Immature natural killer cell (primary cell): ENCODE measurements around the gene CLNK. TPM values are rescaled to one million over a fixed set of nuclear protein-coding genes. Genes with fewer than 3 reads are reported as not detected.
"Not testable (repeated sequence)": the region's sequence is repeated elsewhere in the genome, so short reads cannot be mapped to it uniquely, and the experiment has no call there.

Experiments used
- DNase-seq, 3 donors: peaks; one replicate each; pipeline ENCODE4 v3.0.0; 2022; ENCODE audit warnings: mixed read lengths in 1 of 3
- H3K27ac Mint-ChIP-seq, 6 donors: one replicate each; pipeline ENCODE4 v1.8.0; 2020; ENCODE audit warnings: mixed read lengths in 6 of 6, mild to moderate bottlenecking in 5 of 6, inconsistent platforms in 4 of 6, moderate library complexity in 3 of 6
- H3K27me3 Mint-ChIP-seq, 3 donors: one replicate each; pipeline ENCODE4 v1.8.0; 2020 to 2021; ENCODE audit warnings: low read depth in 3 of 3, mild to moderate bottlenecking in 3 of 3, mixed read lengths in 3 of 3, moderate library complexity in 3 of 3, inconsistent platforms in 1 of 3
- H3K36me3 Mint-ChIP-seq, 3 donors: one replicate each; pipeline ENCODE4 v1.8.0; 2020; ENCODE audit warnings: mixed read lengths in 3 of 3, inconsistent platforms in 2 of 3, mild to moderate bottlenecking in 2 of 3
- H3K4me1 Mint-ChIP-seq, 2 donors: one replicate each; pipeline ENCODE4 v1.8.0; 2020; ENCODE audit warnings: inconsistent platforms in 2 of 2, mild to moderate bottlenecking in 2 of 2, mixed read lengths in 2 of 2, moderate library complexity in 1 of 2
- H3K4me3 Mint-ChIP-seq, 5 donors: one replicate each; pipeline ENCODE4 v1.8.0; 2020; ENCODE audit warnings: mild to moderate bottlenecking in 5 of 5, mixed read lengths in 5 of 5, inconsistent platforms in 3 of 5, moderate library complexity in 3 of 5
- H3K9me3 Mint-ChIP-seq, 6 donors: one replicate each; pipeline ENCODE4 v1.8.0; 2020; ENCODE audit warnings: mild to moderate bottlenecking in 6 of 6, mixed read lengths in 6 of 6, inconsistent platforms in 4 of 6, moderate library complexity in 3 of 6
- polyA plus RNA-seq, 3 donors: library from polyadenylated mRNA; unstranded; fragments of 300-500 nt; fragmentation: Illumina TruSeq; gene quantifications; one replicate each; pipeline ENCODE4 v1.2.3, GENCODE V29; 2021

CLNK gene
- polyA plus RNA-seq, 3 donors from 2014 or later: 1.5 to 1.8 TPM; not detected in 1

- Mint-ChIP-seq H3K27me3 (peaks cover 0 to 5% (median 2%) of the 10 kb centered on the region in 3 donors), H3K4me1 (peaks cover 60 to 72% of the 10 kb centered on the region in 2 donors), H3K36me3 (peaks cover 0 to 4% (median 0%) of the 10 kb centered on the region in 3 donors), H3K27ac (peak overlapping the region; percentile 37 to 86 (median 68)), H3K4me3 (peak overlapping the region; percentile 49 to 80 (median 66)), H3K9me3 (no peaks in the 10 kb centered on the region)
- peak; percentile 63 to 68 (median 68) for DNase-seq
Measured at GRCh38 chr4:10587697-10588096, 96.9 kb downstream of the CLNK start.

DNA sequence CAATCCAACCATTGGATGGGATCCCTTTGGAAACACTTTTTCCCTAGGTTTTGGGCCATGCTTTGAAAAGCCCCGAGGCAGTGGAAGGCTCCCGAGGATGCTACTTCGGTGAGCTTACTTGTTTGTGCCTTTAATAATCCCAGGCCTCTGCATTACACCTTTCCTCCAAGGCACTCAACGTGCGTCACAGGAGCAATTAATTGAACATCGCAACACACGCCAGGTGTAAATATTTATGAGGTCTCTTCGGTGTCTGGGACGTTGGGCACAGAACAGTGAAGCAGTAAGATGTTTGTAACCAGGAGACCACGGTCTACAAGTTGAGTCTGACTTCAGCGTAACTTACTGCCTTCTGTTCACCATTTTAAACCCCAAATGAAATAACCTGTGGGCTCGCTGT is 97.3 kb downstream of the CLNK start:
- peaks cover 0 to 2% (median 0%) of the 10 kb centered on the region in 3 donors for H3K36me3 Mint-ChIP-seq
- H3K27me3 Mint-ChIP-seq: peaks cover 0 to 4% (median 2%) of the 10 kb centered on the region in 3 donors
- no peaks in the 10 kb centered on the region for H3K9me3 Mint-ChIP-seq
- H3K27ac Mint-ChIP-seq: peak overlapping the region; percentile 37 to 86 (median 68)
- DNase-seq: no peak
- peaks cover 60 to 72% of the 10 kb centered on the region in 2 donors for H3K4me1 Mint-ChIP-seq
- peak overlapping the region; percentile 49 to 80 (median 66) for H3K4me3 Mint-ChIP-seq

- Mint-ChIP-seq H3K27me3 (peaks cover 2 to 4% (median 2%) of the 10 kb centered on the region in 3 donors), H3K36me3 (no peaks in the 10 kb centered on the region), H3K27ac (peak overlapping the region in 5 of 6 donors; percentile 9 to 71 (median 18)), H3K4me3 (peak overlapping the region in 4 of 5 donors; percentile 1 to 41 (median 12)), H3K4me1 (peaks cover 40 to 49% of the 10 kb centered on the region in 2 donors), H3K9me3 (no peaks in the 10 kb centered on the region)
- no peak for DNase-seq
Measured at GRCh38 chr4:10584042-10584441, 100.5 kb downstream of the CLNK start.

- no peaks in the 10 kb centered on the region for H3K9me3 Mint-ChIP-seq
- H3K36me3 Mint-ChIP-seq: no peaks in the 10 kb centered on the region
- peaks cover 2 to 4% (median 3%) of the 10 kb centered on the region in 3 donors for H3K27me3 Mint-ChIP-seq
- peak overlapping the region in 1 of 6 donors; percentile 76 for H3K27ac Mint-ChIP-seq
- H3K4me3 Mint-ChIP-seq: no peak overlapping the region
- peaks cover 30 to 38% of the 10 kb centered on the region in 2 donors for H3K4me1 Mint-ChIP-seq
- DNase-seq: no peak
Measured at GRCh38 chr4:10582951-10583350, 101.6 kb downstream of the CLNK start.

DNA sequence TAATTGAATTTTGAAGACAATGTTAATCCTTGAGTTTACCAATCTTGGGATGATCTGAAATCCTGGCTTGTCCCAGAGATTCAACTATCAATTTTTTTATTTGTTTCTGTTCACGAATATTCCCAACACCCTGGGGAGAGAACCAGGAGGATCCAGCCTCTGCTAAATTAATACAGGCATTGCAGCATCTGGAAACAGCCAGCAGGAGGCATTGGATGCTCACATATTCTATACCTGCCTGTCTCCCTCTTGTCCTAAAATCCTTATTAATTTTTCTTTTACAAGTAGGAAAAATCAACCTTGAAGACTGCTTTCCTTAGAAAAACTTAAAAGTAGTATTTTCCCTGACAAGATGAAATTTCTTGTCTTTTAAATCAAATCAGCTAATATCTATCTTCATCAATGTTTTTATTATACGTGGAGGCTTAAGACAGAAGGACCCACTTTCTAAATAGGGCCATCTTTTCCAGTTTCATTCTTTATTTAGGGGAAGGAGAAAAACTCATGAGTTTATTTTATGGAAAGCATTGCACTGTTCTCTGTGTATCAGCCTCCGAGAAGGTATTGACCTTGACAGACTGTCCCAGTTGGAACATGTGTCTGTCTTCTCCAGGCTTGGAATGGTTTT is 102.4 kb downstream of the CLNK start:
- DNase-seq: peak; percentile 18 to 29 (median 24)
- no peak overlapping the region for H3K4me3 Mint-ChIP-seq
- H3K9me3 Mint-ChIP-seq: no peaks in the 10 kb centered on the region
- peaks cover 2 to 4% (median 3%) of the 10 kb centered on the region in 3 donors for H3K27me3 Mint-ChIP-seq
- H3K36me3 Mint-ChIP-seq: no peaks in the 10 kb centered on the region
- H3K27ac Mint-ChIP-seq: no peak overlapping the region
- peaks cover 24 to 30% of the 10 kb centered on the region in 2 donors for H3K4me1 Mint-ChIP-seq

DNA sequence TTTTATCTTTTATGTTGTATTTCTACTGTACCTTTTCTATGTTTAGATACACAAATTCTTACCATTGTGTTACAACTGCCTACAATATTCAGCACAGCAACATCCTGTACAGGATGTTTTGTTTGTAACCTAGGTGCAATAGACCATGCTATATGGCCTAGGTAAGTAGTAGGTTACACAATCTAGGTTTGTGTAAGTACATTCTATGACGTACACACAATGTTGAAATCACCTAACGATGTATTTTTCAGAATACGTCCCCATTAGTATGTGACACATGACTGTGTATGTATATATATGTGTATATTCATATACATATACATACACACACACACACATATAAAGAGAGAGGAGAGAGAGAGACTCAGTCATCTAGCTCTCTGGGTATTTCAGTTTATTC is 103.5 kb downstream of the CLNK start:
- Mint-ChIP-seq H3K9me3 (no peaks in the 10 kb centered on the region), H3K4me1 (peaks cover 17 to 22% of the 10 kb centered on the region in 2 donors), H3K27me3 (peaks cover 0 to 4% (median 3%) of the 10 kb centered on the region in 3 donors), H3K36me3 (no peaks in the 10 kb centered on the region), H3K4me3 (no peak overlapping the region), H3K27ac (no peak overlapping the region)
- no peak for DNase-seq

DNA sequence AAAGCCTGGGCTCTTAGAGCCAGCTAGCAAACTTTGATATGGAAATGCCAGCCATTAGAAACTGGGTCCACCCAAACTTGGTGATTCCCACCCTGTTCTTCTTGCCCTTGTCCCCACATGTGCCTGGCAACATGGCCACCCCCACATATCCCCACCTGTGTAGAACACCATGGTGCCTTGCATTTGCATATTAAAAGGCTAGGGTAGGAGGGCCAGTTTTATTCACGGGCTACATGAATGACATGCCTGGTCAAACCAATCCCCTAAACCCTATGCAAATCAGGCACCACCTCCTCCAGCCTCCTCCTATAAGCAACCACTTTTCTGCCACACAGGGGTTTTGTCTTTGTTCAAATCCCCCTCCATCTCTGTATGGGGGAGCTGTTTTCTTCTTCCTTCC is 104.9 kb downstream of the CLNK start:
- no peaks in the 10 kb centered on the region for H3K36me3 Mint-ChIP-seq
- H3K4me1 Mint-ChIP-seq: peaks cover 23 to 26% of the 10 kb centered on the region in 2 donors
- no peak overlapping the region for H3K4me3 Mint-ChIP-seq
- H3K9me3 Mint-ChIP-seq: no peaks in the 10 kb centered on the region
- H3K27me3 Mint-ChIP-seq: peaks cover 0 to 4% (median 4%) of the 10 kb centered on the region in 3 donors
- no peak for DNase-seq
- no peak overlapping the region for H3K27ac Mint-ChIP-seq

- H3K9me3 Mint-ChIP-seq: no peaks in the 10 kb centered on the region
- no peaks in the 10 kb centered on the region for H3K36me3 Mint-ChIP-seq
- H3K4me3 Mint-ChIP-seq: no peak overlapping the region
- H3K27ac Mint-ChIP-seq: no peak overlapping the region
- no peak for DNase-seq
- H3K27me3 Mint-ChIP-seq: peaks cover 0 to 6% (median 4%) of the 10 kb centered on the region in 3 donors
- peaks cover 19 to 23% of the 10 kb centered on the region in 2 donors for H3K4me1 Mint-ChIP-seq
Measured at GRCh38 chr4:10577508-10578426, 106.8 kb downstream of the CLNK start.

DNA sequence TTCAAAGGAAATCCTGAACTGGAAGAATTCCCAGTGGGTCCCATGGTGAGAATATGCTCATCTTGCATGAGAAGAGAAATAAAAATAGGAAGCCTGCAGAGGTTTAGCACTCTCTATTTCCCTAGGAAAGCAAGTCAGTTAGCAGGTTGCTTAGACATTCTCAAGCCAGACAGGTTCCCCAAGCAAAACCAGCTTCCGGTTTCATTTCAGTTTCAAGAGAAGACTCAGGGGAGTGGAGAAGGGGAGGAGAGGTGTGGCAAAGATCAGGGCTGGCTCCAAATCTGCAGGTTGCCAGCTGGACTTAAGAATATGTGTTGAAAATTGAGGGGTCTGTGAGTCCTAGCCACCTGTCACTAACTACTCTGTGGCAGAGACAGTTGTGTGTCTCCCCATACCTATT is 107.5 kb downstream of the CLNK start:
- Mint-ChIP-seq H3K27me3 (peaks cover 0 to 6% (median 4%) of the 10 kb centered on the region in 3 donors), H3K27ac (no peak overlapping the region), H3K9me3 (no peaks in the 10 kb centered on the region), H3K4me1 (peaks cover 19 to 23% of the 10 kb centered on the region in 2 donors), H3K36me3 (no peaks in the 10 kb centered on the region), H3K4me3 (no peak overlapping the region)
- no peak for DNase-seq

- H3K27me3 Mint-ChIP-seq: peaks cover 0 to 6% (median 4%) of the 10 kb centered on the region in 3 donors
- H3K4me3 Mint-ChIP-seq: no peak overlapping the region
- DNase-seq: no peak
- H3K36me3 Mint-ChIP-seq: no peaks in the 10 kb centered on the region
- peak overlapping the region in 1 of 6 donors; percentile 61 for H3K27ac Mint-ChIP-seq
- no peaks in the 10 kb centered on the region for H3K9me3 Mint-ChIP-seq
- H3K4me1 Mint-ChIP-seq: peaks cover 19 to 23% of the 10 kb centered on the region in 2 donors
Measured at GRCh38 chr4:10576236-10576635, 108.3 kb downstream of the CLNK start.

- no peaks in the 10 kb centered on the region for H3K9me3 Mint-ChIP-seq
- no peaks in the 10 kb centered on the region for H3K36me3 Mint-ChIP-seq
- peaks cover 0 to 6% (median 4%) of the 10 kb centered on the region in 3 donors for H3K27me3 Mint-ChIP-seq
- H3K4me3 Mint-ChIP-seq: peak overlapping the region in 3 of 5 donors; percentile 15 to 41 (median 20)
- peaks cover 19 to 23% of the 10 kb centered on the region in 2 donors for H3K4me1 Mint-ChIP-seq
- DNase-seq: no peak
- H3K27ac Mint-ChIP-seq: peak overlapping the region in 2 of 6 donors; percentile 6 to 31
Measured at GRCh38 chr4:10575414-10575813, 109.2 kb downstream of the CLNK start.

GRCh38 chr4:10574553-10574952 is 110.0 kb downstream of the CLNK start:
- H3K4me3 Mint-ChIP-seq: peak overlapping the region in 4 of 5 donors; percentile 25 to 63 (median 48)
- peak overlapping the region in 2 of 6 donors; percentile 5 to 32 for H3K27ac Mint-ChIP-seq
- H3K9me3 Mint-ChIP-seq, DNase-seq, H3K36me3 Mint-ChIP-seq, H3K27me3 Mint-ChIP-seq: not testable (repeated sequence)
- H3K4me1 Mint-ChIP-seq: peaks cover 19 to 23% of the 10 kb centered on the region in 2 donors

GRCh38 chr4:10571909-10572308 is 112.7 kb downstream of the CLNK start:
- H3K9me3 Mint-ChIP-seq: peaks cover 0 to 5% (median 0%) of the 10 kb centered on the region in 6 donors
- H3K4me1 Mint-ChIP-seq: peaks cover 19 to 22% of the 10 kb centered on the region in 2 donors
- no peak overlapping the region for H3K4me3 Mint-ChIP-seq
- no peak overlapping the region for H3K27ac Mint-ChIP-seq
- H3K27me3 Mint-ChIP-seq: peaks cover 0 to 3% (median 0%) of the 10 kb centered on the region in 3 donors
- no peaks in the 10 kb centered on the region for H3K36me3 Mint-ChIP-seq
- DNase-seq: no peak

DNA sequence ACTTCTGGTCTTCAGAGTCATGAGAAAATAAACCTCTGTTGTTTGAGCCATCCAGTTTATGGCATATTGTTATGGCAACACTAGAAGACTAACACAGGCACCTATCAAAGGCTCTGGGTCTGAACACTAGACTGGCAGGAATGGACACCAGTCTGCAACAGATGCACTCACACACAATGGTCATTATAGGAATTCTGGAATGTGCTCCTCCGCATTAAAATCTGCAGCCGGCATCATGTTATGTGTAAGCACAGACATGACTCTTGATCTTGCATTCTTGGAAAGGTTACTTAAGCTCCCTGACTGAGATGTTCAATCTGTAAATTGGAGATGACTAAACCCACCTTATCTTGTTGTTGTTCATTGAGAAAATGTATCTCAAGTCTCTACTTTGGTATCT is 115.1 kb downstream of the CLNK start:
- Mint-ChIP-seq H3K36me3 (peaks cover 0 to under 1% (median 0%) of the 10 kb centered on the region in 3 donors), H3K4me3 (no peak overlapping the region), H3K4me1 (peaks cover 7 to 8% of the 10 kb centered on the region in 2 donors), H3K27ac (no peak overlapping the region), H3K27me3 (peaks cover 0 to 2% (median 0%) of the 10 kb centered on the region in 3 donors), H3K9me3 (peaks cover 0 to 5% (median 0%) of the 10 kb centered on the region in 6 donors)
- DNase-seq: no peak
